GM18520 (cell line): Measurements from ENCODE around the gene TEPSIN.

Experiments used
- ATAC-seq: cut with Tn5 transposase; IDR thresholded peaks from one replicate; pipeline ENCODE4 v1.9.1; 2021; ENCODE audit not compliant: unreplicated experiment

TEPSIN gene

GRCh38 chr17:81199482-81199830 is 39.4 kb downstream of the TEPSIN start:
- no peak for ATAC-seq

- no peak for ATAC-seq
These were observed 39.9 kb downstream of the TEPSIN start for GRCh38 chr17:81198826-81199481.

GRCh38 chr17:81197831-81198490 is 40.9 kb downstream of the TEPSIN start:
- no peak for ATAC-seq

GRCh38 chr17:81197409-81197795 is 41.5 kb downstream of the TEPSIN start:
- no peak for ATAC-seq

GRCh38 chr17:81196505-81197408 is 42.1 kb downstream of the TEPSIN start:
- no peak for ATAC-seq

DNA sequence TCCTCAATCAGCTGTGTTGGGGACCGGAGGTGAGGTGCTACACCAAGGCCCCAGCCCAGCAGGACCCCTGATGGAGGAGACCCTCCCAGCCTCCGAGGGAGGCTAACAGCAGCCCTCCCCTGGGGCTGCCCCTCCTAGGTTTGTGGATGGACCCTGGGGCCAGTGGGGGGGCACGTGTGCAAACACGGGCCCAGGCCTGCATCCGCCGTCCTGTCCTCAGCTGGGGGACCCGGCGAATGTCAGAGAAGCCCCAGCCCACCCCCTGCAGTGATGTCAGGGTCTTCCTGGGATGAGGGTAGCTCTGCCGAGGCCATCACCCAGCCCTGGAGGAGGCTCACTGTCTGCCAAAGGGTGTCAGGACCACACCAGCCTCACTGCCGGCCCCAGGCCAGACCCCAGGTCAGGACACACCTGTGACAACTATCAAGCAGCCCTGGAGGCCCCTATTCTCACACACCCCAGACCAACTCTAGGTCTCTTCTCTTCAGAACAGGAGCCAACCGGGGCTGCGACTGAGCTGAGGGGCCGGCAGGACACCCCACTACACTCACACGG is 42.8 kb downstream of the TEPSIN start:
- ATAC-seq = no peak

DNA sequence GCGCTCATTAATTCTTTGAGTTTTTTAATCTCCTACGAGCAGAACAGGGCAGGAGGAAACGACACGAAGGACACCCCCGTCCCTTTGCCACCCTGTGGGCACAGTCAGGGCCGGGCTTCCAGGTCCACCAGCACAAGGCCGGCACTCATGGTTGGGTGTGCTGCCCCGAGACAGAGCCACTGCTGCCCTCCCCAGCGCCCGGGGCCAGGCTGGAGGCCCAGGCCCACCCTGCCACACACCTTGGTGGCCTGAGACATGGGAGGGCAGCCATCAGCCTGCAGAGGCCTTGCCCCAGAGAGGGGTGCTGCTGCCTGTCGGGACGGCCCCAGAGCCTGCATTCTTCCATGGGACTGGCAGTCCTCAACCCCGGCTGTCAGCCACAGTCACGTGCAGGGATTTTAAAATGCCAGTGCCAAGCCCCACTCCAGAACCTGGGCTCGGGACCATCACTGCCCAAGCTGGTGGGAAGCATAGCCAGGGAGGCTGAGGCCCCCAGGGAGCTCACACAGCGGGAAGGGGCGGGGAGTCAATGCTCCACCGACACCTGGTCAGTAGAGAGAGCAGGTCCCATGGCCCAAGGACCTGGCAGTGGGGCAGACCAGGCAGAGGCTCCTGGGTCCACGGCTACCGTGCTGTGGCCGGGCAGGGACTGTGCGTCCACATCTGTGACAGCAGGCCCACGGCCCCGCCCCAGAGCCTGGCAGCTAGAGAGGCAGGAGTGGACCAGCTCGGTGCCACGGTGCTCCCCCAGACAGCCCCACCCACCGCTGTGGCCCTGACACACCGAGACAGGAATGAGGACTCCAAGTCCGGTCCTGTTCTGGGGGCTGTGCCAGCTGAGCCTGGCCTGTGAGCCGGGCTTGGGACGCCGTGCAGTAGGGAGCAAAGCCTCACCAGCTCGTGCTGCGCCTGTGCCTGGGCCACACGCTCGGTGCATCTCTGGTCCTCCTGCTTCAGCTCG is 43.6 kb downstream of the TEPSIN start:
- ATAC-seq = no peak

- no peak for ATAC-seq
These were observed 44.6 kb downstream of the TEPSIN start for GRCh38 chr17:81194225-81194760.

DNA sequence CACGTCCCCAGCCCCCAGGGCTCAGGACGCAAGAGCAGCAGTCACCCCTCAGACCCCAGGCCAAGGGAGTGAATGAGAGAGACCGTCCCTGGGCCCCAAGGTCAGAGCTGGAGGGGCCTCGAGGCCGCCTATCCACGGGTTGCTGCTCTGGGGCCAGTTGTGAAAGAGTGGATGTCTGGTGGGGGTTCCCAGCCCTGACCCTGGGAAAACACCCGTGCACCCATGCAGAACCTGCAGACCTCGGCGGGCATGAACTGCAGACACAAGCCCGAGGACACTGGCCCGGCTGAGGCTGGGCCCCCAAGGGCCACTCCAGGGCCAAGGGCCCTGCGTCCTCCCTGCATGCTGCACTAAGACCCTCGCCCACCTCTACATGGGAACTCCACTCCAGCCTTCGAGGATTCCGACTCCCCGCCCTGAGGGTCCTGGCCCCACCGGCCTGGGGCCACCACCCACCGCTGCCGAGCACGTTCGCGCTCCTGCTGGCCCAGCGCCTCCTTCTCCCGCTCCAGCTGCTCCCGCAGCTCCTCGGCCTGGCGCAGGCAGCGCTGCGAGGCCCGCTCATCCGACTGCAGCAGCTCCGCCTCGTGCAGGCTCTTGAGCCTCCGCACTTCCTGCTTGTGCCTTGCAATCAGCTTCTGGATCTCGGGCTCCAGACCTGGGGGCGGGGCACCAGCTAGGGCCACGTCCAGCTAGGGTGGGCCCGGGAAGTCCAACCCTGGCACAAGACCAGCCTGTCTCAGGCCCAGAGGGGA is 45.2 kb downstream of the TEPSIN start:
- ATAC-seq = no peak

GRCh38 chr17:81193051-81193410 is 45.8 kb downstream of the TEPSIN start:
- ATAC-seq = no peak

DNA sequence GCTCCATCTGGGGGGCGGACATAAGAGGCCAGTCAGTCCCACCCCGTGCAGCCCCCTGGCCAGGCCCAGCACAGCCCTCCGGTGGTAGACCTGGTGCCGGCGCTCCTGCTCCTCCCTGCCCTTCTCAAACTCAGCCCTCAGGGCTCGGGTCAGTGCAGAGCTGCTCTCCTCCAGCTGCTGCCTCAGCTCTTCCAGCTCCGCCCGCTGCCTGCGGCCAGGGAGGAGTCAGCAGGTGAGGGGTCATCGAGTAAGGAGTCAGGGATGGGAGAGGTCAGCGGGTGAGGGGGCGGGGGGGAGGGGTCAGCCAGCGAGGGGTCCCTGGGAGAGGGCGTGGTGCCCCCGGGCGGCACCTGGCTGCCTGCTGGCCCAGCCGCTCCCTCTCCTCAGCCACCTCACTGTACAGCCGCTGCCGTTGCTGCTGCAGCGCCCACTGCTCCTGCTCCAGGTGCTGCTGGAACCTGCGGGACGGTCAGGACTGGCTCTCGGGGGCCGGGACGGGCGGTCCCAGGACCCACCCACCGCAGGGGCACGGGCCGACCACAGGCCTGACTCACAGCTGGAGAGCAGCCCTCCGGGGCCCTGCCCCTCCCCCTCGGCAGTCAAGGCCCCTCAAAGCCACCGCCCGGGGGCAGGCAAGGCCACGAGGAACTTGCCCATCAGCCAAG is 46.3 kb downstream of the TEPSIN start:
- ATAC-seq = no peak

DNA sequence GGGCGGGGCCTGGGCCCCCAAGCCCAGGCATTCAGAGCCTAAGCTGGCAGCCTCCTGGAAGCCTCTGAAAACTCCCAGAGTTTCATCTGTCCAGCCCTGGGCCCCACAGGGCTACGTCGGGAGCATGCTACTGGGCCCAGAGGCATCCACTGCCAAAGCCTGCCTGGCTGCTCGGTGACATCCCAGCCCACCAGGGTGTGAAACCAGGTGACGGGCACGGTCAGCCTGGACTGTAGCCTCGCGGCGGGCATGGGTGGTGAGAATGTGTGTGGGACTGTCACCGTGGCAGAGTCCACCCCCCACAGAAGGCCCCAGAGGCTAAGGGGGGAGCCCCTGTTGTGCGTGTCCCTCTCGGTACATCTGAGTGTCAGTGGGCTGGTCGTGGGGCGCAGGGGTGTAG is 47.2 kb downstream of the TEPSIN start:
- ATAC-seq = no peak

GRCh38 chr17:81191116-81191515 is 47.7 kb downstream of the TEPSIN start:
- no peak for ATAC-seq

DNA sequence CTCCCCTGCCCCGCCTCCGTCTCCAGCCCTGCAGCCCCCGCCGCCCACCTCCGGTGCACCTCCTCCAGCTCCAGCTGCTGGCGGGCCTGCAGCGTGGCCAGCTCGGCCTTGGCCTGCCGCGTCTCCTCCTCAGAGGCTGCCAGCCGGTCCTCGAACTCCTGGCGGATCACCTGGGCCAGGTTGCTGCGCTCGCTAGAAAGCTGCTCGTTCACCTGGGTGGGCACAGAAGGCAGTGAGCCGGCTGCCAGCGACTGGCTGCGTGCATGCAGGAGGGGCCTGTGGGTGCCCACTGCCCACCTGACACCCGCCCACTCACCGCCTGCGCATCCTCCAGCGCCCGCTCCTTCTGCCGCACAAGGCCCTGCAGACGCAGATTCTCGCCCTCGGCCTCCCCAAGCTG is 48.3 kb downstream of the TEPSIN start:
- ATAC-seq = no peak

DNA sequence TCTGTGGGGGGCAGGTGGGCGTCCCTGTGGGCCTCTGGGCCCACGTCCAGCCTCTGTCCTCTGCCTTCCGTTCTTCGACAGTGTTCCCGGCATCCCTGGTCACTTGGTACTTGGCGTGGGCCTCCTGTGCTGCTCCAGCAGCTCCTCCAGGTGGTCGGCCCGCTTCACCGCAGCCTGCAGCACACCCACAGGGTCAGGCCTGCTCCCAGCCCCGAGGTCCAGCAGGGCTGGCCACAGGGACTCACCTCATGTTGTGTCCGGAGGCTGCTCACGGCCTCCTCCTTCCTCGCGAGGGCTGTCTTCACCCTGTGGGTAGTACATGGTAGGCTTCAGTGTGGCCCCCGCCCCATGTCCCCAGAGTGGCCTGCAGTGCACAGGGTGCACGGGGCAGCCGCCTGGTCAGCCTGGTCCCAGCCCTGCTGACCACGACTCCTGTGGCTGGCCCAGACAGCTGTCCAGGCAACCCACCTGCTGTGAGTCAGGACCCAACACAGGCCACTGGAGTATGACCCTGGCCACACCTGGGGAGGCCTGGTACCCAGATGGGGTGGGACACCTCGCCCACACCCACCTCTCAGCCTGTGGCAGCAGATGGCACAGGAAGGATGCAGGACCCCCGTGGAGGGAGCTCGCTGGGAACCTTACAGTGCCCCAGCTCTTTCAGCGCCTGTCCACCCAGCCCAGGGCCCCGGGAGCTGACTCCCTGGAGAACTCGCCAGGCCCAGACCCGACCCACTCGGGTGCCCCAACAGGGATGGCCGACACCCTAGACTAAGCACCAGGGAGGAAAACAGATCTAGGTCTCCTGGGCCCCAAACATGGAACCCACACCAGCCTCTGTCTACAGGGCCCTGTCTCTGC is 49.0 kb downstream of the TEPSIN start:
- no peak for ATAC-seq

DNA sequence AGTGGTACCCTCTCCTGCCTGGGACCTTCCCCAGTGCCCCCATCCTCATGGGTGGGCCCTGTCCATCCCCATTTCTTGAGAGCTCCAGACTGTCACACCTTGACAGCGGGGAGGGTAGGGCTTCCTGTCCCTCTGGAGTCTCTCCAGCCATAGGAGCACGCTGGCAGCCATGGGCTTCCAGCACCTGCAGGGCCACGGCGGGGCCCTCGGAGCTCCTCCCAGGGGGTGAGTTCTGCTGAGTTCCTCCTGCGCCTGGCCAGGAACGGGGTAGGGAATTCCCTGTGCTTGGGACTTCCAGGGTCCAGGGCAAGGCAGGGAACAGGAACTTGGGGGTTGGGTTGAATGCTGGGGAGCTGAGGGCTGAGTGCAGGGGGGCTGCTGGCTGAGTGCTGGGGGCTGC is 49.8 kb downstream of the TEPSIN start:
- ATAC-seq = no peak

DNA sequence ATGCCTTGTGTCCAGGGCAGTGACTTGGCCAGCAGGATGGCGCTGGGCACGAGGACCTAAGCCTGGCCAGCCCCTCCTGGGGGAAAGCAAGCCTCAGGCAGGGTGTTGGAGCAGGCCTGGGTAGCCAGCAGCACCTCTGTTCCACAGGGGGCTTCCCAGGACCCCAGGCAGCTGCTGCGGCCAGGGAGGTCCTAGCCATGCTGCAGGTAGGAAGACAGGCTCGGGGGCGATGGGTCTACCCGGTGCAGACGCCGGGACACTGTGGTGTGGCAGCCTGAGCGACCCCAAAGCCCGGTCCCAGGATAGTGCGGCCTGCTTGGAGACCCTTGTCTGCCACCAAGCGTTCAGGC is 50.4 kb downstream of the TEPSIN start:
- no peak for ATAC-seq
